GM12872 (cell line): ENCODE results near the gene ANXA5.

Experiments used
- CTCF ChIP-seq: IDR thresholded peaks from 3 replicates; pipeline ENCODE4 v1.5.1; 2011; ENCODE audit warnings: low read depth, mild to moderate bottlenecking, low read length, moderate library complexity; ENCODE audit not compliant: insufficient read depth

Gene ANXA5

GRCh38 chr4:121666091-121666679, 30.6 kb downstream of the ANXA5 start:
- no peak for TF ChIP-seq CTCF

DNA sequence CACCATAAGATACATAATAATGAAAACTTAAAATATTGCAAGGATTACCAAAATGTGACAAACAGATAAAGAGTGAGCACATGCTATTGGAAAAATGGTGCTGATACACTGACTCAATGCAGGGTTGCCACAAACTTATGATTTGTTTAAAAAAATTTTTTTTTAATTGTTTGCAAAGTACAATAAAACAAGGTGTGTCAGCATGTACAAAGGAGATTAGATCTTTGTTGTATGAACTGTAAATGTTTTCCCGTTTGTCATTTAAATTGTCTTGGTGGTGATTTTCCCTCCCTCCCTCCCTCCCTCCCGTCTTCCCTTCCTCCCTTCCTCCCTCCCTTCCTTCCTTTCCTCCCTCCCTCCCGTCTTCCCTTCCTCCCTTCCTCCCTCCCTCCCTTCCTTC, 31.4 kb downstream of the ANXA5 start:
- TF ChIP-seq CTCF: no peak

- TF ChIP-seq CTCF: no peak
Observed at GRCh38 chr4:121662225-121662624, 34.6 kb downstream of the ANXA5 start.

- no peak for TF ChIP-seq CTCF
Observed at GRCh38 chr4:121658125-121658524, 38.7 kb downstream of the ANXA5 start.

DNA sequence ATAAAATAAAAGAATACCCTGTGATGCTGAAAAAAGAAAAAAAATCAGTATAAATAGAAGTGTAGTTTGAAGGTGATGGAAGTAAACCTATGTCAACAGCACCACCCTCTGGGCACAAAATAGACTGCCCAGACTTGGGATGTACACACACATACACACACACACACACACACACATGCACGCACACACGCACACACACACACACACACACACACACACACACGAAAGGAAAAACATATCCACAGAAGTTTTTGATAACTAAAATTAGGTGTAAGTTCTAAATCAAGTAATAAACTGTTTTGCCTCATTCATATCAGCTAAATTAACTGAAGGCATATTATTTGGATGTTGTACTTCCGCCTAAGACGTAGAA, 40.5 kb downstream of the ANXA5 start:
- peak; percentile 47; the same call in 2 of the 3 replicates for TF ChIP-seq CTCF

GRCh38 chr4:121655320-121656268, 41.2 kb downstream of the ANXA5 start:
- no peak for TF ChIP-seq CTCF

- TF ChIP-seq CTCF: no peak
Observed at GRCh38 chr4:121654738-121655137, 42.0 kb downstream of the ANXA5 start.
